Mesenteric fat pad (tissue), 1 donor: ENCODE results near the gene PPP1R12A. TPM values are rescaled to one million over a fixed set of nuclear protein-coding genes. Genes with fewer than 3 reads are reported as not detected.
"Not testable (repeated sequence)": the region's sequence is repeated elsewhere in the genome, so short reads cannot be mapped to it uniquely, and the experiment has no call there.

Experiments used
- DNase-seq: peaks from one replicate; pipeline ENCODE4 v3.0.0-alpha.2; 2020; ENCODE audit warnings: low spot score
- long read RNA-seq: library from polyadenylated mRNA; unstranded; transcript quantifications from one replicate; pipeline ENCODE4 v2.0.0, GENCODE V29; 2020
- total RNA-seq: library from RNA; stranded (reverse); fragmentation: NEBNext Ultra II Directional; extraction: Animal tissue kit (Norgen Biotek cat#: 25700); gene quantifications from one replicate; pipeline ENCODE4 v1.2.1, GENCODE V29; 2021
- donor health status: DM: yes; HTN: yes; CAD: no.

Gene PPP1R12A
- 63.7 TPM for total RNA-seq
- long read RNA-seq, transcript PPP1R12A-208 (15 exons, 2,275 nt): major isoform, 9 of 145 reads
- long read RNA-seq, partial matches to known transcripts: 116 of 145 reads
- long read RNA-seq, other reads (novel, unspliced or antisense): 20 of 145 reads

GRCh38 chr12:79935021-79935623 is at the start of gene PPP1R12A:
Gene PPP1R12A (minus strand): TSS chr12:79935097. CDS start chr12:79934931, 166 bp downstream.
- DNase-seq: peak; percentile 99

- DNase-seq: no peak
These were observed 49.2 kb upstream of the PPP1R12A start for GRCh38 chr12:79983986-79984620.

- no peak for DNase-seq
These were observed 48.6 kb upstream of the PPP1R12A start for GRCh38 chr12:79983492-79983891.

GRCh38 chr12:79982086-79983062 is 47.5 kb upstream of the PPP1R12A start:
- DNase-seq: no peak

GRCh38 chr12:79978692-79979091 is 43.8 kb upstream of the PPP1R12A start:
- no peak for DNase-seq

- DNase-seq: not testable (repeated sequence)
These were observed 43.1 kb upstream of the PPP1R12A start for GRCh38 chr12:79977856-79978460.

GRCh38 chr12:79975143-79975542 is 40.2 kb upstream of the PPP1R12A start:
- no peak for DNase-seq

GRCh38 chr12:79973801-79974200 is 38.9 kb upstream of the PPP1R12A start:
- DNase-seq: no peak

GRCh38 chr12:79964100-79964627 is 29.3 kb upstream of the PPP1R12A start:
- DNase-seq: no peak

GRCh38 chr12:79961411-79961810 is 26.5 kb upstream of the PPP1R12A start:
- no peak for DNase-seq

GRCh38 chr12:79959484-79959883 is 24.6 kb upstream of the PPP1R12A start:
- no peak for DNase-seq

GRCh38 chr12:79956896-79957295 is 22.0 kb upstream of the PPP1R12A start:
- no peak for DNase-seq

- DNase-seq: no peak
These were observed 20.7 kb upstream of the PPP1R12A start for GRCh38 chr12:79955561-79955960.

GRCh38 chr12:79954037-79954610 is 19.2 kb upstream of the PPP1R12A start:
- no peak for DNase-seq

GRCh38 chr12:79949098-79949497 is 14.2 kb upstream of the PPP1R12A start:
- DNase-seq: no peak

GRCh38 chr12:79945433-79945832 is 10.5 kb upstream of the PPP1R12A start:
- DNase-seq: no peak

- DNase-seq: no peak
These were observed 9.7 kb upstream of the PPP1R12A start for GRCh38 chr12:79944565-79944964.

- DNase-seq: not testable (repeated sequence)
These were observed 7.9 kb upstream of the PPP1R12A start for GRCh38 chr12:79942846-79943245.

- DNase-seq: no peak
These were observed 4.9 kb upstream of the PPP1R12A start for GRCh38 chr12:79939728-79940310.

GRCh38 chr12:79938843-79939242 is 3.9 kb upstream of the PPP1R12A start:
- no peak for DNase-seq
